ENCODE results near the gene HSPA4L.

HSPA4L gene

DNA sequence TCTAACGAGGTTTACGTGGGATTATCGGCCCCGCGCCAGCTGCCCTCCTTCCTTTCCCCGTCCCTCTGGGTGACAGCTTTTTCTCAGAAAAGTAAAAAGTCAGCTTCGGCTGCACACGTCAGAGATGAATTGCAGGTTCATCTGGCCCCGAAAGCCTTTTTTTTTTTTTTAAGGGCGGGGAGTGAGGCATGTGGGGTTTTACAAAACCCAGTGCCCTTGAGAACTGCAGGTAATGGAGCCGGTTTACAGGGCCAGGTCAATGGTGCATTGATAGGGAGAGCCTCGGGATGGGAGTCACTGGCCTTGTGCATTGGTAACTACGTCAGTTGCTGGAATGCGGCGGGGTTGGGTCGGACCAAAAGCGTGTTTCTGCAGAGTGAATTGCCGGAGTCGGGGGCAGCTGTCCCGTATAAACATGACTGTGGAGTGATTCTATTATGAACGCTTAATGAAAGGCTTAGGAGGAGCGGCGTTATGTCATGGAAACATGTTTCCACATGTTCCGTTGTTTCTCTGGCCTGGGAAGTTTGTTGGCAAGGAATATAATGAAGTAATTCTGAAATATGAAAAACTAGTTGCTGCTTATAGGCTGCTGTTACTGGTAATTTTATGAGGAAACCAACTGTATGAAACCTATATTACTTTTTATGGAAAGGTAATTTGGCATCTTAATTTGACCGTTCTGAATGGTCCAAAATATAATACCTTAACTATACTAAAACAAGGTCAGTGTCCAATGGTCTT lies 1.1 kb downstream of the HSPA4L start:
- peak; percentile 67 to 69 for DNase-seq (ENCODE audit: low read depth in 2 of 2)
- TF ChIP-seq, protein P1, sequence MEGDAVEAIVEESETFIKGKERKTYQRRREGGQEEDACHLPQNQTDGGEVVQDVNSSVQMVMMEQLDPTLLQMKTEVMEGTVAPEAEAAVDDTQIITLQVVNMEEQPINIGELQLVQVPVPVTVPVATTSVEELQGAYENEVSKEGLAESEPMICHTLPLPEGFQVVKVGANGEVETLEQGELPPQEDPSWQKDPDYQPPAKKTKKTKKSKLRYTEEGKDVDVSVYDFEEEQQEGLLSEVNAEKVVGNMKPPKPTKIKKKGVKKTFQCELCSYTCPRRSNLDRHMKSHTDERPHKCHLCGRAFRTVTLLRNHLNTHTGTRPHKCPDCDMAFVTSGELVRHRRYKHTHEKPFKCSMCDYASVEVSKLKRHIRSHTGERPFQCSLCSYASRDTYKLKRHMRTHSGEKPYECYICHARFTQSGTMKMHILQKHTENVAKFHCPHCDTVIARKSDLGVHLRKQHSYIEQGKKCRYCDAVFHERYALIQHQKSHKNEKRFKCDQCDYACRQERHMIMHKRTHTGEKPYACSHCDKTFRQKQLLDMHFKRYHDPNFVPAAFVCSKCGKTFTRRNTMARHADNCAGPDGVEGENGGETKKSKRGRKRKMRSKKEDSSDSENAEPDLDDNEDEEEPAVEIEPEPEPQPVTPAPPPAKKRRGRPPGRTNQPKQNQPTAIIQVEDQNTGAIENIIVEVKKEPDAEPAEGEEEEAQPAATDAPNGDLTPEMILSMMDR (IDR thresholded peaks at IDR 0.05; ENCODE audit: low read depth, low read length), result no peak

DNA sequence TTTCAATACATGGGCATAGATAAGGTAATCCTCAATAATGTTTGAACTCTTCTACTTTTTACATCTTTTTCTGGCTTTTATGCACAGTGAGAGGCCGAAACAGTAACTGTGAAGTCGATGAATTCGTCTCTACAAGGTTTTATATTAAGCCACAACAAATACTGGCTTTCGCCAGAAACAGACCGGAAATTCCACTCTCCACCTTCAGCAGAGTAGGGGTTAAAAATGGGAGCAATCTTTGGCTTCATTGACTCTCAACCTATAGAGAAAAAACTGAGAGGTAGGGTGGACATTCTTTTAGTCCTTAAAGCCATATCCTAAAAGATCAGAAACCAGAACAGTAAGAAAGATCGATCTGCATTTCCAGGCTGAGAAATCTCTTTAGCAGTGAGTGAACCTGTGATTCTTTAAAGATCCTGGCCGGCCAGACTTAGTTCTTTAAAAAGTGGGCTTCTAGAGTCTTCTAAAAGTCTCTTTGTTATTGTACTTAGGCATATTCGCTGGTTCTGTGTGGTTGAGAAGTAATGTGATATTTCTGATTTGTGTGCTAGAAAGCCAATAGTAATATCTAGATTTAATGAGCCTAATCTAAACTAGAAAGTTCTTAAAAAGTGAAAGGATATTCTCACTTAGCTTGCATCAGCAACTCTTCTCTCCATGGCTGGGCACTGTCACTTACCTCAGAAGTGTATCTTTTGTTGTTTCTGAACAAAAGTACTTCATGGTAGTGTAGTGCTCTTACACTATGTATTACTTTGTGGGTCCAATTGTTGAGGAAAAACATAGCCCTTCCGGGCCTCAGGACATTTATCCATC lies 2.0 kb downstream of the HSPA4L start:
- no peak overlapping the region for H3K4me3 ChIP-seq (replicated peaks in 1 of 2; ENCODE audit: low read depth in 2 of 2, low read length in 2 of 2)

More for the DNA sequence above, 1.1 kb downstream of the HSPA4L start:
- H3K4me3 ChIP-seq (replicated peaks in 1 of 2; ENCODE audit: low read depth in 2 of 2, low read length in 2 of 2), result peak overlapping the region; percentile 77 to 79

DNA sequence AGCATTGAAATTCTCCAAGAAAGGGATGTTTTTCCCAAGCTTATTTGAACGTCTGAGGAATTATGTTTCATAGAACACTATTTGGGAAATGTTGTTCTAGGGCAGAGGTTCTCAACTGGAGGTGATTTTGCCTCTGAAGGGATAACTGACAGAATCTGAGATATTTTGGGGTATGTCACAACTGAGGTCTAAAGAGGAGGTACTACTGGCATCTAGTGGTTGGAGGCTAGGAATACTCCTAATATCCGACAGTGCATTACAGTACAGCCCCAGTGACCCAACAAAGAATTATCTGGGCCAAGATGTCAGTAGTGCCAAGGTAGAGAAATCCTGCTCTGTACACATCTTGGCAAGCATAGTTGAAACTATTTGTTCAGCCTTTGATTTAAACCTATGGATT lies 6.4 kb downstream of the HSPA4L start:
- TF ChIP-seq, protein P1 (IDR thresholded peaks at IDR 0.05; ENCODE audit: low read depth, low read length), result peak; percentile 16

More for the DNA sequence above, 2.0 kb downstream of the HSPA4L start:
- TF ChIP-seq, protein P1 (IDR thresholded peaks at IDR 0.05; ENCODE audit: low read depth, low read length), result no peak
- DNase-seq (ENCODE audit: low read depth in 2 of 2), result no peak

DNA sequence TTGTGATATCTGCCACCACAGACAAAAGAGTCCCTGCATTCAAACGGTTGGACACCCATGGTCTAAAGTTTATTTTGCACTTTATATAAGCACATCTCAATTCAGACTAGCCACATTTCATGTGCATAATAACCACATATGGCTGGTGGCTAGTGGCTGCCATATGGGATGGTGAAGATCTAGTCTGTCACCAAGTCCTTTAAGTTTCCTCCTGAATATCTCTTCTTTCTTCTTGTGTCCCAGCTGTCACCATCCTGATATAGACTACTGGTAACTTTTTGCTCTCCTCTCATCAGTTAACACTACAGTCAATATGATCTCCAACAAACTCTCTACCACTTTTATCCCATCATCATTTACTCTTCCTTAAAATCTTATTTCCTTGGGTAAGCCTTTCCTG lies 9.3 kb downstream of the HSPA4L start:
- no peak overlapping the region for H3K4me3 ChIP-seq (replicated peaks in 1 of 2; ENCODE audit: low read depth in 2 of 2, low read length in 2 of 2)
- TF ChIP-seq, protein P1 (IDR thresholded peaks at IDR 0.05; ENCODE audit: low read depth, low read length), result no peak
- DNase-seq (ENCODE audit: low read depth in 2 of 2), result no peak

More for the DNA sequence above, 6.4 kb downstream of the HSPA4L start:
- DNase-seq (ENCODE audit: low read depth in 2 of 2), result peak in 1 of 2 donors; percentile 13
- no peak overlapping the region for H3K4me3 ChIP-seq (replicated peaks in 1 of 2; ENCODE audit: low read depth in 2 of 2, low read length in 2 of 2)

DNA sequence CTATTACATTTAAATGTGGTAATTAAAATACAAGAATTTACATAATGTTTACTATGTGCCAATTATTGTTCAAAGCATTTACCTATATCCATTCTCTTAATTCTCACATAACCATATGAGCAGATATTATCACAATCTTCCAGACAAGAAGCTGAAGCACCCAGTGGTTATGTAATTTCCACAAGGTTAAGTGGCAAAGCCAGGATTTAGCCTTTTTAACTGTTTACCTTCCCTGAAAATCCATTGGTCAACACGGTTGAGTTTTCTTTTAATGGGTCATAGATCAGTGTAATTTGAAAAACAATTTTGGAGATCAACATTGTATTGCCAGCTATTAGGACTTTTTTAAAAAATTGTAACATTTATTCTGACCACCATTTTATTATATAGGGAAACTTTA lies 11.4 kb downstream of the HSPA4L start:
- H3K4me3 ChIP-seq (replicated peaks in 1 of 2; ENCODE audit: low read depth in 2 of 2, low read length in 2 of 2), result no peak overlapping the region
- DNase-seq (ENCODE audit: low read depth in 2 of 2), result no peak
- TF ChIP-seq, protein P1 (IDR thresholded peaks at IDR 0.05; ENCODE audit: low read depth, low read length), result no peak

DNA sequence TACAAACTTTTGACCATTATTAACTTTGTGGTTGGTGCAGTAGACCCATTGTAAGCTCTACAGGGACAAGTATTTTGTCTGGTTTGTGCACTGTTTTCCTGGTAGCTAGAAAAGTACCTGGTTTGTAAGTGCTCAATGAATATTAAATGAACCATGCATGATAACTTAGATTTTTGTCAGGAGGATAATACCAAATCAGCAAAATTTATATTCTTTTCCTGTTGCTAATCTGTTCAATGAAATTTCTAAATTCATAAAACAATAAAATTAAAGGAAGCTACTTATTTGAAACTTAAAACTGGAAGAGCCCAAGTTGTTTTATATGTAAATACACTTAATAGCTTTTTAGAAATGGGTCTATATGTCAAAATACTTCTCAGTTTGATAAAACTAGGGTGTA lies 17.6 kb downstream of the HSPA4L start:
- H3K4me3 ChIP-seq (replicated peaks in 1 of 2; ENCODE audit: low read depth in 2 of 2, low read length in 2 of 2), result no peak overlapping the region
- TF ChIP-seq, protein P1 (IDR thresholded peaks at IDR 0.05; ENCODE audit: low read depth, low read length), result no peak
- DNase-seq (ENCODE audit: low read depth in 2 of 2), result no peak

All from cardiac fibroblast (primary cell).